Nephron (organoid): Measurements from ENCODE around the gene NTNG1.

Experiments used
- H3K27ac Mint-ChIP-seq, 3 experiments: 2 replicates each; pipeline ENCODE4 v1.8.0; 2020; ENCODE audit warnings: mixed read lengths in 3 of 3, mild to moderate bottlenecking in 2 of 3, moderate library complexity in 1 of 3
- H3K27me3 Mint-ChIP-seq: 2 replicates; pipeline ENCODE4 v1.8.0; 2021; ENCODE audit warnings: low read depth, mild to moderate bottlenecking, moderate library complexity, mixed read lengths
- H3K36me3 Mint-ChIP-seq: 2 replicates; pipeline ENCODE4 v1.8.0; 2020; ENCODE audit warnings: low read depth, mixed read lengths
- H3K4me1 Mint-ChIP-seq: 2 replicates; pipeline ENCODE4 v1.8.0; 2020; ENCODE audit warnings: mixed read lengths
- H3K4me3 Mint-ChIP-seq, 3 experiments: 2 replicates each; pipeline ENCODE4 v1.8.0; 2020; ENCODE audit warnings: mild to moderate bottlenecking in 3 of 3, mixed read lengths in 3 of 3, moderate library complexity in 2 of 3
- H3K9me3 Mint-ChIP-seq: 2 replicates; pipeline ENCODE4 v1.8.0; 2020; ENCODE audit warnings: mixed read lengths
- TF ChIP-seq, protein P1 (sequence below), 3 experiments: fragments of 200-600 bp; sonication (generic); IDR thresholded peaks; one replicate each; pipeline ENCODE4 v1.5.0; 2021; ENCODE audit warnings: antibody characterized with exemption in 3 of 3; ENCODE audit not compliant: unreplicated experiment in 3 of 3

Gene NTNG1

DNA sequence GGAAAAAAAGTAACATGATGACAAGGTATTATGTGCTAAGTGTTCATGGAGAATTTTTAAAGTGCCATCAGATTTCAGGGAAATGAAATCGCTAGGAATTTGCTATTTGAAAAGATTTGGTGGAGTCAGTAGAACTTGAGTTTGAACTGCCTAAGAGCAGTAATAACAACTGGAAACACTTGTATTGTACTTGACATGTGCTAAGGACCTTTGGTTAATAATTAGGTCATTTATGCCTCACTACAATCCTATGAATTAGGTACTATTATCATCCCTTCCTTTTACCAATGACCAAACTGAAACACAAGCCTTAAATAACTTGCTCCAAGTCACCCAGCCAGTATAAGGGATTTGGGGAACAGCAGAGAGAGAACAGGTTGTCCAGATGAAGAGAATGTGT lies 133.4 kb downstream of the NTNG1 start:
- TF ChIP-seq, protein P1, sequence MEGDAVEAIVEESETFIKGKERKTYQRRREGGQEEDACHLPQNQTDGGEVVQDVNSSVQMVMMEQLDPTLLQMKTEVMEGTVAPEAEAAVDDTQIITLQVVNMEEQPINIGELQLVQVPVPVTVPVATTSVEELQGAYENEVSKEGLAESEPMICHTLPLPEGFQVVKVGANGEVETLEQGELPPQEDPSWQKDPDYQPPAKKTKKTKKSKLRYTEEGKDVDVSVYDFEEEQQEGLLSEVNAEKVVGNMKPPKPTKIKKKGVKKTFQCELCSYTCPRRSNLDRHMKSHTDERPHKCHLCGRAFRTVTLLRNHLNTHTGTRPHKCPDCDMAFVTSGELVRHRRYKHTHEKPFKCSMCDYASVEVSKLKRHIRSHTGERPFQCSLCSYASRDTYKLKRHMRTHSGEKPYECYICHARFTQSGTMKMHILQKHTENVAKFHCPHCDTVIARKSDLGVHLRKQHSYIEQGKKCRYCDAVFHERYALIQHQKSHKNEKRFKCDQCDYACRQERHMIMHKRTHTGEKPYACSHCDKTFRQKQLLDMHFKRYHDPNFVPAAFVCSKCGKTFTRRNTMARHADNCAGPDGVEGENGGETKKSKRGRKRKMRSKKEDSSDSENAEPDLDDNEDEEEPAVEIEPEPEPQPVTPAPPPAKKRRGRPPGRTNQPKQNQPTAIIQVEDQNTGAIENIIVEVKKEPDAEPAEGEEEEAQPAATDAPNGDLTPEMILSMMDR (IDR thresholded peaks at IDR 0.05; ENCODE audit: unreplicated experiment in 3 of 3) = no peak
- no peak overlapping the region for H3K27ac Mint-ChIP-seq
- H3K36me3 Mint-ChIP-seq = no peaks in the 10 kb centered on the region
- H3K4me3 Mint-ChIP-seq = no peak overlapping the region
- no peaks in the 10 kb centered on the region for H3K27me3 Mint-ChIP-seq
- no peaks in the 10 kb centered on the region for H3K9me3 Mint-ChIP-seq
- H3K4me1 Mint-ChIP-seq = no peaks in the 10 kb centered on the region

DNA sequence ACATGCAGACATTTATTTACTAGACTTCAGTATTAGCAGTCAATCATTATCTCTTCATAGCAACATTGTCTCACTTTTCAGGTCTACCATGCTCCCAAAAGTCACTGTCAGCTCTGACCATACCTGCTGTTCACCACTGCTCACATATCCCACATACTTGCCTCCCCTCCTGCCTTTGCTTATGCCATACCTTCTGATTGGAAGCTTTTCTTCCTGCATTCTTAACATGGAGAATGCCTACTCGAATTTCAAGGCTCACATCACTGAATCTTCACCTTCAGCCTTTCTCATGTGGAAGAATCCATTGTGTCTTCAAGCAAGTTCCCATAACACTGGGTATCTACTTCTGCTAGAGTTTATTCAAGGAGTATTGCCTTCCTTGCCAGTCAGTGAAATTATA lies 135.4 kb downstream of the NTNG1 start:
- Mint-ChIP-seq H3K36me3 (no peaks in the 10 kb centered on the region), H3K27me3 (no peaks in the 10 kb centered on the region), H3K9me3 (no peaks in the 10 kb centered on the region), H3K27ac (no peak overlapping the region), H3K4me3 (no peak overlapping the region), H3K4me1 (no peaks in the 10 kb centered on the region)
- TF ChIP-seq, protein P1 (IDR thresholded peaks at IDR 0.05; ENCODE audit: unreplicated experiment in 3 of 3) = no peak

DNA sequence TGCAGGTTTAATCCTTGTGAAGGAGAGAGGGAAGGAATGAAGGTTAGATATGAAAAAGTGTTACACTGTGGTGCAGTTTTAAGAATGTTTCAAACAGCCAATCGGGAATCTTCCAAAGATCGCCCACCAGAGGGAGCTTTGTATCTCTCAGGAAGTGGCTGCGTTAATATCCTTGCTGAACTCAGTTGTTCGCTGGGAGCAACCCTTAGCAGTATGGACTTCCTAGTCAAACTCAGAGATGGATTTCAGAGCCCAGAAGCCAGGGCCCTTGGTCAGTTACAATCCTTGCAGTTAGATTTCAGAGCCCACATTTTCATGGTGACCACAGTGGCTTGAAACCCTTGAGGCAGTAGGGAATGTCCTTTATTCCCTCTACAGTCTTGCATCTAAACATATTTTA lies 136.2 kb downstream of the NTNG1 start:
- TF ChIP-seq, protein P1 (IDR thresholded peaks at IDR 0.05; ENCODE audit: unreplicated experiment in 3 of 3) = peak; percentile 39 to 58 (median 55)
- no peak overlapping the region for H3K27ac Mint-ChIP-seq
- H3K36me3 Mint-ChIP-seq = no peaks in the 10 kb centered on the region
- no peak overlapping the region for H3K4me3 Mint-ChIP-seq
- H3K9me3 Mint-ChIP-seq = no peaks in the 10 kb centered on the region
- no peaks in the 10 kb centered on the region for H3K27me3 Mint-ChIP-seq
- H3K4me1 Mint-ChIP-seq = no peaks in the 10 kb centered on the region

DNA sequence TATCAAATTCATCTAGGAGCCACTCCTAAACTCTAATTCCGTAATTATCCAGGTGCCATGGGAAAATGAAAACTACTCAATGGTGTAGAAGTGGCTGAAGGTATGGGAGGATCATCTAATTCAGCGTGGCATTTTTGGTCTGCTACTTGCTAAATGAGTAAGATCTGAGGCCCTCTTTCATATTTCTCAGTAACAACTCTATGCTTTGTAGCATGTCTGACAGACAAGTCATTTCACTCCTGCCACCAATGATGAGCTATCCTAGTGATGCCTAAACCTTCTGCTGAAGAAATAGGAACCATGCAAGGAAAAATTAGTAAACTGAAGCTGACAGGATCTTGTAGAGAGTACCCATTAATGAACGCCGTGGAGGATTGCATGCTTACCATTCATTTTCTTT lies 145.3 kb downstream of the NTNG1 start:
- H3K27ac Mint-ChIP-seq = no peak overlapping the region
- no peak overlapping the region for H3K4me3 Mint-ChIP-seq
- H3K9me3 Mint-ChIP-seq = no peaks in the 10 kb centered on the region
- TF ChIP-seq, protein P1 (IDR thresholded peaks at IDR 0.05; ENCODE audit: unreplicated experiment in 3 of 3) = no peak
- peaks cover 7% of the 10 kb centered on the region for H3K4me1 Mint-ChIP-seq
- no peaks in the 10 kb centered on the region for H3K27me3 Mint-ChIP-seq
- no peaks in the 10 kb centered on the region for H3K36me3 Mint-ChIP-seq

DNA sequence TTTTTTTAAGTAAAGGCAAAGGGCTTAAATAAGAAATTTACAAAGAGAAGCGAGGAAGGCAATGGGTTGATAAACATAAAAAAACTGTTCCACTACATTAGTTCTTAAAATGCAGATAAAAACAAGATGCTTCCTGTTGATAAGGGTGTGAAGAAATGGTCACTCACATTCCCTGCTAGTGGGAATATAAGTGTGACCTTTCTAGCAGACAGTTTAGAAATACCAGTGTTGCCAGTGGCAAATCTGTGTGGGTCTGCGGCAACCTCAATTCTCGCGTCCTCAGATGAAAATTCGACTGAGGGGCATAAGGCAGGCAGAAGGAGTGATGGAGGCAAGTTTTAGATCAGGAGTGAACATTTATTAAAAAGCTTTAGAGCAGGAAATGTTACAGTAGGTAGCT lies 151.1 kb downstream of the NTNG1 start:
- Mint-ChIP-seq H3K36me3 (no peaks in the 10 kb centered on the region), H3K4me1 (peaks cover 7% of the 10 kb centered on the region)
- TF ChIP-seq, protein P1 (IDR thresholded peaks at IDR 0.05; ENCODE audit: unreplicated experiment in 3 of 3) = no peak

DNA sequence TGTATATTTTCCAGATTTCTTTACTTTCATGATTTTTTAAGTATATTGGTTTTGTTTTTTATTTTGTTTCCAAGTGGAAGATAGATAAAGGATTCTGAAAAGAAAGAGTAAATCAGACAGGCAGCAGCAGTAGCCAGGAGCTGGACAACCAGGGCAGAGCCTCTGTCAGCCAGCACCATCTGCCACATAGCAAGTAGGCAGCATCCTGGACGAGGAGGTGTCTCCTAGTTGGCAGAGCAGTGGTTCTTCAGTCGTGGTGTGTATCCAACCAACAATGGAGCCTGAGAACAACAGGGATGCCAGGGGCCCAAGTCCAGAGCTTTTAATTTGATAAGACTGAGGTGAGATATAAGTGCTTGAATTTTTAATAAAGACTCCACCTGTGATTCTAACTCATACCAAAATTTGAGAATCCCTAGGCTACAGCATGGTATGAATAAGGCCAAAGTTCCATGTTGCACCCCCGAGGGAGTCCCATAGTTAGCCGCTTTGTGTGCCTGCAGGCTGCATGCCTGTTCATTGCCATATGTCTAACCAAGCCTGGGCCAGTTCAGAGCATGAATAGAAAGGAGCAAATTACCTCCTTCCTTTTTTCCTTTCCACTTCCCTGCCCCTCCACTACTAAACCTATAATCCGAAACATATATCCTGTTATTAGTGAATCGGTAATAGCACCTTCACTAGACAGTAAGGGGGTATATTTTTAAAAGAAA lies 153.2 kb downstream of the NTNG1 start:
- H3K27ac Mint-ChIP-seq = no peak overlapping the region
- H3K27me3 Mint-ChIP-seq = no peaks in the 10 kb centered on the region
- H3K4me3 Mint-ChIP-seq = no peak overlapping the region
- TF ChIP-seq, protein P1 (IDR thresholded peaks at IDR 0.05; ENCODE audit: unreplicated experiment in 3 of 3) = no peak
- no peaks in the 10 kb centered on the region for H3K36me3 Mint-ChIP-seq
- no peaks in the 10 kb centered on the region for H3K9me3 Mint-ChIP-seq
- H3K4me1 Mint-ChIP-seq = peaks cover 7% of the 10 kb centered on the region

More for the DNA sequence above, 151.1 kb downstream of the NTNG1 start:
- H3K27ac Mint-ChIP-seq = no peak overlapping the region
- no peaks in the 10 kb centered on the region for H3K9me3 Mint-ChIP-seq
- no peaks in the 10 kb centered on the region for H3K27me3 Mint-ChIP-seq
- no peak overlapping the region for H3K4me3 Mint-ChIP-seq
